ENCODE data around the gene UNC45A.

Gene UNC45A

DNA sequence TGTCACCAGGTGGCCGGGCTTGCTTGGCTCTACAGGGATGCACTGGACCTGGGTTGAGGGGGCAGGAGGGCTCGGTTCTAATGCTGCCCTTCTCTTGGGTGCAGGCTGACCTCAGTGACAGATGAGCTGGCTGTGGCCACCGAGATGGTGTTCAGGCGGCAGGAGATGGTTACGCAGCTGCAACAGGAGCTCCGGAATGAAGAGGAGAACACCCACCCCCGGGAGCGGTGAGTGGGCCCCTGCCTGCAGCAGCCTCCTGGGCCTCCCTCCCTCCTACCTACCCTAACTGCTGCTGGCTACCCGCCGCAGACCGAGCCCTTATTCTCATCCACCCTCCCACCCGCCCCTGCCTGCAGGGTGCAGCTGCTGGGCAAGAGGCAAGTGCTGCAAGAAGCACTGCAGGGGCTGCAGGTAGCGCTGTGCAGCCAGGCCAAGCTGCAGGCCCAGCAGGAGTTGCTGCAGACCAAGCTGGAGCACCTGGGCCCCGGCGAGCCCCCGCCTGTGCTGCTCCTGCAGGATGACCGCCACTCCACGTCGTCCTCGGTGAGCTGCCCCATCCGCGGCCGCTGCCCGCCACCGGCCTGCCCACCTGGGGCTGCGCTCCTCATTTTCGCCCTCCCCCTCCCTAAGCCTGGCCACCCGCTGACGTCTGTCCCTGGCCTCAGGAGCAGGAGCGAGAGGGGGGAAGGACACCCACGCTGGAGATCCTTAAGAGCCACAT, 45.2 kb upstream of the UNC45A start:
- H3K27ac ChIP-seq, result no peak overlapping the region
- TF ChIP-seq, protein P1, sequence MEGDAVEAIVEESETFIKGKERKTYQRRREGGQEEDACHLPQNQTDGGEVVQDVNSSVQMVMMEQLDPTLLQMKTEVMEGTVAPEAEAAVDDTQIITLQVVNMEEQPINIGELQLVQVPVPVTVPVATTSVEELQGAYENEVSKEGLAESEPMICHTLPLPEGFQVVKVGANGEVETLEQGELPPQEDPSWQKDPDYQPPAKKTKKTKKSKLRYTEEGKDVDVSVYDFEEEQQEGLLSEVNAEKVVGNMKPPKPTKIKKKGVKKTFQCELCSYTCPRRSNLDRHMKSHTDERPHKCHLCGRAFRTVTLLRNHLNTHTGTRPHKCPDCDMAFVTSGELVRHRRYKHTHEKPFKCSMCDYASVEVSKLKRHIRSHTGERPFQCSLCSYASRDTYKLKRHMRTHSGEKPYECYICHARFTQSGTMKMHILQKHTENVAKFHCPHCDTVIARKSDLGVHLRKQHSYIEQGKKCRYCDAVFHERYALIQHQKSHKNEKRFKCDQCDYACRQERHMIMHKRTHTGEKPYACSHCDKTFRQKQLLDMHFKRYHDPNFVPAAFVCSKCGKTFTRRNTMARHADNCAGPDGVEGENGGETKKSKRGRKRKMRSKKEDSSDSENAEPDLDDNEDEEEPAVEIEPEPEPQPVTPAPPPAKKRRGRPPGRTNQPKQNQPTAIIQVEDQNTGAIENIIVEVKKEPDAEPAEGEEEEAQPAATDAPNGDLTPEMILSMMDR (IDR thresholded peaks at IDR 0.05), result no peak
- TF ChIP-seq ZFX (IDR thresholded peaks at IDR 0.05; ENCODE audit: borderline replicate concordance), result no peak

DNA sequence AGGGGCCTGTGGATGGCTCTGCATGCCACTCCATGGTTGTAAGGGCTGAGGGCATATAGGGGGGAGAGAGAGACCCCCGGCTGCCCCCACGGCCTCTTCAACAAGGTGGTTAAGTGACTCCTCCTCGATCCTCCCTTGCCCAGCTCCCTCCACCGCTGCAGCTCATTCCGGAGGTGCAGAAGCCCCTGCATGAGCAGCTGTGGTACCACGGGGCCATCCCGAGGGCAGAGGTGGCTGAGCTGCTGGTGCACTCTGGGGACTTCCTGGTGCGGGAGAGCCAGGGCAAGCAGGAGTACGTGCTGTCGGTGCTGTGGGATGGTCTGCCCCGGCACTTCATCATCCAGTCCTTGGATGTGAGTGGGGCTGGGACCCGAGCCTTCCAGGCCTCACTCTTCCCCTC, 44.2 kb upstream of the UNC45A start:
- H3K27ac ChIP-seq, result no peak overlapping the region
- TF ChIP-seq, protein P1 (IDR thresholded peaks at IDR 0.05), result no peak
- TF ChIP-seq ZFX (IDR thresholded peaks at IDR 0.05; ENCODE audit: borderline replicate concordance), result no peak

DNA sequence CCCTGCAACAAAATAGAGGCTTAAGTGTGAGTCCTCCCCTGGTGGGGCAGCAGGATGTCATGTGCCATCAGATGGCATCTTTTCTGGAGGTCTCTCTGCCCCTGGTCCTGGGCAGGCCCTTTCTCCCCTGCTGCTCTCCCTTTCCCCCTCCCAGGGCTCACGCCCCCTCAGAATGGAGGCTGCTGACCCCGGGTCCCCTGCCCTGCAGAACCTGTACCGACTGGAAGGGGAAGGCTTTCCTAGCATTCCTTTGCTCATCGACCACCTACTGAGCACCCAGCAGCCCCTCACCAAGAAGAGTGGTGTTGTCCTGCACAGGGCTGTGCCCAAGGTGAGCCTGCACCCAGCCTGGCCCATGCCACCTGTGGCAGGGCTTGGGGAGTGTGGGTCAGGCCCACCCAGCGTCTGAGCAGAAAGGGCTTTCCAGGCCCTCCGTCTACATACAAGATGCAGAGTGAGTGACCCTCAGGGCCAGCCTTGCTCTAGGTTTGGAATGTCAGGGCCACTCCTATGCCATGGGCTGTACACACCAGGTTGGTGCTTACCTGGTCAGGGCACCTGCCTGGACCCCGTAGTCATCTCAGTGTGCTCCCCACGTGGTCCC, 43.6 kb upstream of the UNC45A start:
- no peak overlapping the region for H3K27ac ChIP-seq
- TF ChIP-seq ZFX (IDR thresholded peaks at IDR 0.05; ENCODE audit: borderline replicate concordance), result no peak
- TF ChIP-seq, protein P1 (IDR thresholded peaks at IDR 0.05), result no peak

DNA sequence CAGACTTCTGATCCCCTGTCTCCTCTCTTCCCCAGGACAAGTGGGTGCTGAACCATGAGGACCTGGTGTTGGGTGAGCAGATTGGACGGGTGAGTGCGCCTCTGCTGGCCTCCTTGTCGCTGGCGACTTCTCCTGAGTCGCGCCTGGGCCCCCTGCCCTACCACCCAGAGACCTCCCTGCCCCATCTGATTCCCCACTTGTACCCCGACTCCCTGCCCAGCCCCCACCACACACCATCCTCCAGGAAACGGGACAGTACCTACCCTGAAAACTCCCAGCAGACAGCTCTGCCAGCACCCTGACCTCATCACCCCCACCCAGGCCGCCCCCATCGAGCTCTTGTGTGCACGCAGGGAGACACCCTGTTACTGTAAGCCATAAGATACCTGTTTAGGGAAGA, 43.1 kb upstream of the UNC45A start:
- no peak overlapping the region for H3K27ac ChIP-seq
- TF ChIP-seq, protein P1 (IDR thresholded peaks at IDR 0.05), result no peak

DNA sequence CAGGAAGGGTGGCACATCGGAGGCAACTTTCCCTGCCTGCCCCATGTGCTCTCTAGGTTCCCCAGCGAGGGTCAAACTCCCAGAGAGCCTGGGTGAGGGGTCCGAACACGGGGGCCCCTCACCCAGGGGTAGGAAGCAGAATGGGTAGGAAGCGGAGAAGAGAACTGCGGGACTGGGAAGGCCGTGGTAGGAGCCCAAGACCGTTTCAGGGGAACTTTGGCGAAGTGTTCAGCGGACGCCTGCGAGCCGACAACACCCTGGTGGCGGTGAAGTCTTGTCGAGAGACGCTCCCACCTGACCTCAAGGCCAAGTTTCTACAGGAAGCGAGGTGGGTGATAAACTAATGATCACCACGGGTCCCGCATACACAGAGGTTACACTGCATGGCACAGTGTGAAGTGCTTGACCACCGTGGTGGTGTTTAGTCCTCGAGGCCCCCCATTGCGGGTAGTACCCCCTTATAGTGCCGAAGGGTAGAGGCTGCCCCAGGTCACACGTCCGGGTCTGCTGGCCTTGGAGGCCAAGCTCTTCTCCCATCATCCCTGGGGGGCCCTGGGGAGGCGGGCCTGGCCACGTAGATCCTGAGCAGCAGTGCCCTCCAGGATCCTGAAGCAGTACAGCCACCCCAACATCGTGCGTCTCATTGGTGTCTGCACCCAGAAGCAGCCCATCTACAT, 42.4 kb upstream of the UNC45A start:
- no peak overlapping the region for H3K27ac ChIP-seq
- no peak for TF ChIP-seq ZFX (IDR thresholded peaks at IDR 0.05; ENCODE audit: borderline replicate concordance)
- TF ChIP-seq, protein P1 (IDR thresholded peaks at IDR 0.05), result no peak

DNA sequence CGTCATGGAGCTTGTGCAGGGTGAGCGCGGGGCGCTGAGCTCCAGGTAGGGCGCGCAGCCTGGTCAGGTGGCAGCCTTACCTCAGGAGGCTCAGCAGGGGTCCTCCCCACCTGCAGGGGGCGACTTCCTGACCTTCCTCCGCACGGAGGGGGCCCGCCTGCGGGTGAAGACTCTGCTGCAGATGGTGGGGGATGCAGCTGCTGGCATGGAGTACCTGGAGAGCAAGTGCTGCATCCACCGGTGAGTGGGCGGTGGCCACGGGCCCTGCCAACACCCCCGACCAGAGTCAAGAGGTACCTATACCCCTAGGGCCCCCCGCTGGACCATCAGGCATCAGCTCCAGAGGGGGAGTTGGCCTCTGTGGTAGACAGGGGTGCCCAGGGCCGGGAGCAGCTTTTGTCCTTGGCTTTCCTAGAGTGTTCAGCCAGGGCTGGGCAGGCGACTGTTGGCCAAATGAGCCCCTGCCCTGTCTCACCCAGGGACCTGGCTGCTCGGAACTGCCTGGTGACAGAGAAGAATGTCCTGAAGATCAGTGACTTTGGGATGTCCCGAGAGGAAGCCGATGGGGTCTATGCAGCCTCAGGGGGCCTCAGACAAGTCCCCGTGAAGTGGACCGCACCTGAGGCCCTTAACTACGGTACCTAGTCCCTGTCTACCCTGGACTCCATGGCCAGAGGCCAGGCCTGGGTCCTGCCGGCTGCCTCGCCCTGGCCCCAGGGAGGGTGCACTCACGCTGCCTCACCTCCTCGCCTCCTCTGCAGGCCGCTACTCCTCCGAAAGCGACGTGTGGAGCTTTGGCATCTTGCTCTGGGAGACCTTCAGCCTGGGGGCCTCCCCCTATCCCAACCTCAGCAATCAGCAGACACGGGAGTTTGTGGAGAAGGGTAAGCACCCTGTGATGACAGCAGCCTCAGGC, 41.7 kb upstream of the UNC45A start:
- TF ChIP-seq, protein P1 (IDR thresholded peaks at IDR 0.05), result peak; percentile 53
- no peak for TF ChIP-seq ZFX (IDR thresholded peaks at IDR 0.05; ENCODE audit: borderline replicate concordance)
- H3K27ac ChIP-seq, result no peak overlapping the region

All from 22Rv1 (cell line).